Liver (tissue), 9 donors: ENCODE results near the gene RBFOX1. TPM values are rescaled to one million over a fixed set of nuclear protein-coding genes. Genes with fewer than 3 reads are reported as not detected.

ENCODE experiments used
- DNase-seq: peaks from one replicate; pipeline ENCODE4 v3.0.0-alpha.2; 2017; ENCODE audit warnings: low spot score
- H3K27ac ChIP-seq, 2 donors: one replicate each; pipeline ENCODE4 v1.7.0; 2013; ENCODE audit warnings: inconsistent platforms in 2 of 2, low read length in 2 of 2, control low read depth in 1 of 2, low read depth in 1 of 2, mild to moderate bottlenecking in 1 of 2
- H3K27me3 ChIP-seq, 4 donors: one replicate each; pipeline versions ENCODE4 v1.6.1 to v1.7.0; 2013; ENCODE audit warnings: low read length in 3 of 4, inconsistent platforms in 1 of 4, mild to moderate bottlenecking in 1 of 4, moderate library complexity in 1 of 4; ENCODE audit not compliant: control insufficient read depth in 4 of 4, insufficient read depth in 4 of 4
- H3K36me3 ChIP-seq, 4 donors: one replicate each; pipeline versions ENCODE4 v1.6.1 to v1.7.0; 2013; ENCODE audit warnings: low read length in 3 of 4, mild to moderate bottlenecking in 3 of 4, low read depth in 1 of 4, moderate library complexity in 1 of 4; ENCODE audit not compliant: control insufficient read depth in 4 of 4, insufficient read depth in 3 of 4
- H3K4me1 ChIP-seq, 4 donors: one replicate each; pipeline versions ENCODE4 v1.6.1 to v1.7.0; 2013; ENCODE audit warnings: low read length in 3 of 4, mild to moderate bottlenecking in 3 of 4, moderate library complexity in 1 of 4; ENCODE audit not compliant: control insufficient read depth in 4 of 4, insufficient read depth in 4 of 4
- H3K4me3 ChIP-seq, 3 donors: one replicate each; pipeline versions ENCODE4 v1.6.1 to v1.7.0; 2013; ENCODE audit warnings: low read length in 3 of 3, control low read depth in 1 of 3, low read depth in 1 of 3, mild to moderate bottlenecking in 1 of 3
- H3K9ac ChIP-seq, 2 donors: one replicate each; pipeline ENCODE4 v1.7.0; 2013; ENCODE audit warnings: low read length in 2 of 2, mild to moderate bottlenecking in 2 of 2, moderate library complexity in 2 of 2, control low read depth in 1 of 2, low read depth in 1 of 2
- H3K9me3 ChIP-seq, 4 donors: one replicate each; pipeline versions ENCODE4 v1.6.1 to v1.7.0; 2013; ENCODE audit warnings: low read length in 3 of 4; ENCODE audit not compliant: control insufficient read depth in 4 of 4
- EGR1 ChIP-seq, 2 donors: IDR thresholded peaks; 2 replicates each; pipeline ENCODE4 v1.6.1; 2016 to 2018; ENCODE audit warnings: antibody characterized with exemption in 2 of 2, low read depth in 2 of 2
- GABPA ChIP-seq, 2 donors: IDR thresholded peaks in 1 of 2; conservative IDR thresholded peaks in 1 of 2; 2 replicates each; pipeline ENCODE4 v1.6.1; 2016; ENCODE audit warnings: antibody characterized with exemption in 2 of 2, mild to moderate bottlenecking in 1 of 2, moderate library complexity in 1 of 2
- HNF4G ChIP-seq: IDR thresholded peaks from 2 replicates; pipeline ENCODE4 v1.6.1; 2016; ENCODE audit warnings: antibody characterized with exemption
- JUND ChIP-seq, 2 donors: IDR thresholded peaks; 2 replicates each; pipeline ENCODE4 v1.6.1; 2016; ENCODE audit warnings: antibody characterized with exemption in 2 of 2
- NR2F2 ChIP-seq: IDR thresholded peaks from 2 replicates; pipeline ENCODE4 v1.6.1; 2016; ENCODE audit warnings: antibody characterized with exemption
- RXRA ChIP-seq, 2 donors: IDR thresholded peaks; 2 replicates each; pipeline ENCODE4 v1.6.1; 2017 to 2018; ENCODE audit warnings: antibody characterized with exemption in 2 of 2, mild to moderate bottlenecking in 1 of 2
- SP1 ChIP-seq: IDR thresholded peaks from 2 replicates; pipeline ENCODE4 v1.6.1; 2018; ENCODE audit warnings: antibody characterized with exemption, mild to moderate bottlenecking
- TAF1 ChIP-seq: conservative IDR thresholded peaks from 2 replicates; pipeline ENCODE4 v1.6.1; 2016; ENCODE audit warnings: antibody characterized with exemption, mild to moderate bottlenecking
- YY1 ChIP-seq: IDR thresholded peaks from 2 replicates; pipeline ENCODE4 v1.6.1; 2016; ENCODE audit warnings: antibody characterized with exemption, mild to moderate bottlenecking
- WGBS: extraction: QIAGEN DNeasy Blood & Tissue Kit; methylation state at CpG from one replicate; pipeline ENCODE4 v1.1.7; 2013; 5-methylcytosine and 5-hydroxymethylcytosine counted together
- polyA plus RNA-seq, 2 donors: library from polyadenylated mRNA; stranded (reverse) in 1 of 2; unstranded in 1 of 2; fragments of 200-250 nt in 1 of 2; fragments of >200 nt in 1 of 2; fragmentation: Nextera tagmentation in 1 of 2; extraction: Ambion mirVana in 1 of 2; gene quantifications; one replicate each; pipeline versions ENCODE4 v1.2.1 to v1.2.3, GENCODE V29; 2013 to 2015
- total RNA-seq, 2 donors: library from RNA; depleted of rRNA; stranded (reverse); fragments of >200 nt; gene quantifications; one replicate each; pipeline ENCODE4 v1.2.3, GENCODE V29; 2014
- TF ChIP-seq, protein P1 (sequence below): IDR thresholded peaks from 2 replicates; pipeline ENCODE4 v1.6.1; 2016; ENCODE audit warnings: antibody characterized with exemption, mild to moderate bottlenecking
- TF ChIP-seq, protein P2 (sequence below): IDR thresholded peaks from 2 replicates; pipeline ENCODE4 v1.6.1; 2016; ENCODE audit warnings: antibody characterized with exemption
- TF ChIP-seq, protein P3 (sequence below): fragments of 150-350 bp; IDR thresholded peaks from 2 replicates; pipeline ENCODE4 v1.5.1; 2017; ENCODE audit warnings: improper control_type of control experiment, low read depth, low read length; ENCODE audit not compliant: missing input control
- TF ChIP-seq, protein P4 (sequence below): IDR thresholded peaks from 2 replicates; pipeline ENCODE4 v1.6.1; 2016; ENCODE audit warnings: antibody characterized with exemption
- TF ChIP-seq, protein P5 (sequence below): IDR thresholded peaks from 2 replicates; pipeline ENCODE4 v1.6.1; 2016; ENCODE audit warnings: antibody characterized with exemption
- donor health status: healthy.
- donor health status: healthy.
- donor health status: healthy.
- donor health status: healthy.
- donor health status: healthy.

The RBFOX1 gene
- total and polyA plus RNA-seq, 4 donors = not detected

DNA sequence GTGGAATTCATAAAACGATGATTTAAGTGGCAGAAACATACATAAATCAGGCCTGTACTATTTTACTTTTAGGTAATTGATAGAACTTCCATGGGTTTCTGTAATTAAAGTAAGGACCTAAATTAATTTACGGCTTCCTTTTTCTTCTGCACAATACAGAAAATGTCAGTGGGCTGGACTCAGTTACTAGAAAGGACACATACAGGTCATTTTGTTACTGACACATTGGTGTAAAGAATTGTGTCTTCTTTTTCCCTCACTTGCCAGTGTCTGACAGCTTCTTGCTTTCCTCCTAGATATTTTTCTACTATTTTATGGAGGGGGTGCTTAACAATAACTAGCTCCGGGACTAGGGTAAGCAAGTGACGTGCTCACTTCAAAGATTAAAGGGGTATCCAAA lies 304.8 kb downstream of the RBFOX1 start:
- no peak overlapping the region for H3K27ac ChIP-seq
- WGBS = 81% methylated on average over 4 of the region's 4 CpGs
- H3K36me3 ChIP-seq = no peaks in the 10 kb centered on the region

DNA sequence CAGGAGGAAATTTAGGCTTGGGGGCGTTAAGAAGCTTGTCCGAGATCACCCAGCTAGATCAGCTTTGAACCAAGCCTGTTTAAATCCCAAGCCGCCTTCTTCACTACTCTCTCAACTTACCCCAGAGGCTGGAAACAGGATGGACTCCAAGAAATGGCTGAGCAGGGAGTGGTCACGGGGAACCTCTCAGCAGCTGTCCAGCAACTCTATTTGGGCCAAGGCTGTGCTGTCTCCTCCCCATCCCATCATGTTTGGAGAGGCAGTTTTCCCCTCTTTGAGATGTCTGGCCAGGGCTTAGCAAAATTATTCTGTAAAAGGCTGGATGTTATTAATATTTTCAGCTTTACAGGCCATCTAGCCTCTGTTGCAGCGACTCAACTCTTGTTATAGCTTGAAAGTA lies 305.7 kb downstream of the RBFOX1 start:
- Histone ChIP-seq H3K4me1 (no peaks in the 10 kb centered on the region), H3K27me3 (no peaks in the 10 kb centered on the region), H3K27ac (no peak overlapping the region), H3K4me3 (no peak overlapping the region), H3K9ac (no peak overlapping the region), H3K36me3 (no peaks in the 10 kb centered on the region), H3K9me3 (peaks cover 0 to 2% (median 0%) of the 10 kb centered on the region in 4 donors)
- 78% methylated on average over 5 of the region's 5 CpGs for WGBS
- DNase-seq = no peak
- TF ChIP-seq NR2F2 = no peak
- no peak for TF ChIP-seq YY1
- no peak for TF ChIP-seq SP1
- TF ChIP-seq, protein P1, sequence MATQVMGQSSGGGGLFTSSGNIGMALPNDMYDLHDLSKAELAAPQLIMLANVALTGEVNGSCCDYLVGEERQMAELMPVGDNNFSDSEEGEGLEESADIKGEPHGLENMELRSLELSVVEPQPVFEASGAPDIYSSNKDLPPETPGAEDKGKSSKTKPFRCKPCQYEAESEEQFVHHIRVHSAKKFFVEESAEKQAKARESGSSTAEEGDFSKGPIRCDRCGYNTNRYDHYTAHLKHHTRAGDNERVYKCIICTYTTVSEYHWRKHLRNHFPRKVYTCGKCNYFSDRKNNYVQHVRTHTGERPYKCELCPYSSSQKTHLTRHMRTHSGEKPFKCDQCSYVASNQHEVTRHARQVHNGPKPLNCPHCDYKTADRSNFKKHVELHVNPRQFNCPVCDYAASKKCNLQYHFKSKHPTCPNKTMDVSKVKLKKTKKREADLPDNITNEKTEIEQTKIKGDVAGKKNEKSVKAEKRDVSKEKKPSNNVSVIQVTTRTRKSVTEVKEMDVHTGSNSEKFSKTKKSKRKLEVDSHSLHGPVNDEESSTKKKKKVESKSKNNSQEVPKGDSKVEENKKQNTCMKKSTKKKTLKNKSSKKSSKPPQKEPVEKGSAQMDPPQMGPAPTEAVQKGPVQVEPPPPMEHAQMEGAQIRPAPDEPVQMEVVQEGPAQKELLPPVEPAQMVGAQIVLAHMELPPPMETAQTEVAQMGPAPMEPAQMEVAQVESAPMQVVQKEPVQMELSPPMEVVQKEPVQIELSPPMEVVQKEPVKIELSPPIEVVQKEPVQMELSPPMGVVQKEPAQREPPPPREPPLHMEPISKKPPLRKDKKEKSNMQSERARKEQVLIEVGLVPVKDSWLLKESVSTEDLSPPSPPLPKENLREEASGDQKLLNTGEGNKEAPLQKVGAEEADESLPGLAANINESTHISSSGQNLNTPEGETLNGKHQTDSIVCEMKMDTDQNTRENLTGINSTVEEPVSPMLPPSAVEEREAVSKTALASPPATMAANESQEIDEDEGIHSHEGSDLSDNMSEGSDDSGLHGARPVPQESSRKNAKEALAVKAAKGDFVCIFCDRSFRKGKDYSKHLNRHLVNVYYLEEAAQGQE = no peak
- no peak for TF ChIP-seq EGR1 (IDR thresholded peaks at IDR 0.05; ENCODE audit: low read depth in 2 of 2)
- no peak for TF ChIP-seq HNF4G
- no peak for TF ChIP-seq JUND (IDR thresholded peaks at IDR 0.05)
- TF ChIP-seq, protein P2, sequence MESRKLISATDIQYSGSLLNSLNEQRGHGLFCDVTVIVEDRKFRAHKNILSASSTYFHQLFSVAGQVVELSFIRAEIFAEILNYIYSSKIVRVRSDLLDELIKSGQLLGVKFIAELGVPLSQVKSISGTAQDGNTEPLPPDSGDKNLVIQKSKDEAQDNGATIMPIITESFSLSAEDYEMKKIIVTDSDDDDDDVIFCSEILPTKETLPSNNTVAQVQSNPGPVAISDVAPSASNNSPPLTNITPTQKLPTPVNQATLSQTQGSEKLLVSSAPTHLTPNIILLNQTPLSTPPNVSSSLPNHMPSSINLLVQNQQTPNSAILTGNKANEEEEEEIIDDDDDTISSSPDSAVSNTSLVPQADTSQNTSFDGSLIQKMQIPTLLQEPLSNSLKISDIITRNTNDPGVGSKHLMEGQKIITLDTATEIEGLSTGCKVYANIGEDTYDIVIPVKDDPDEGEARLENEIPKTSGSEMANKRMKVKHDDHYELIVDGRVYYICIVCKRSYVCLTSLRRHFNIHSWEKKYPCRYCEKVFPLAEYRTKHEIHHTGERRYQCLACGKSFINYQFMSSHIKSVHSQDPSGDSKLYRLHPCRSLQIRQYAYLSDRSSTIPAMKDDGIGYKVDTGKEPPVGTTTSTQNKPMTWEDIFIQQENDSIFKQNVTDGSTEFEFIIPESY = no peak

More for the DNA sequence above, 304.8 kb downstream of the RBFOX1 start:
- Histone ChIP-seq H3K4me1 (no peaks in the 10 kb centered on the region), H3K4me3 (no peak overlapping the region), H3K27me3 (no peaks in the 10 kb centered on the region), H3K9me3 (peaks cover 0 to 2% (median 0%) of the 10 kb centered on the region in 4 donors), H3K9ac (no peak overlapping the region)
- no peak for DNase-seq
- TF ChIP-seq, protein P3, sequence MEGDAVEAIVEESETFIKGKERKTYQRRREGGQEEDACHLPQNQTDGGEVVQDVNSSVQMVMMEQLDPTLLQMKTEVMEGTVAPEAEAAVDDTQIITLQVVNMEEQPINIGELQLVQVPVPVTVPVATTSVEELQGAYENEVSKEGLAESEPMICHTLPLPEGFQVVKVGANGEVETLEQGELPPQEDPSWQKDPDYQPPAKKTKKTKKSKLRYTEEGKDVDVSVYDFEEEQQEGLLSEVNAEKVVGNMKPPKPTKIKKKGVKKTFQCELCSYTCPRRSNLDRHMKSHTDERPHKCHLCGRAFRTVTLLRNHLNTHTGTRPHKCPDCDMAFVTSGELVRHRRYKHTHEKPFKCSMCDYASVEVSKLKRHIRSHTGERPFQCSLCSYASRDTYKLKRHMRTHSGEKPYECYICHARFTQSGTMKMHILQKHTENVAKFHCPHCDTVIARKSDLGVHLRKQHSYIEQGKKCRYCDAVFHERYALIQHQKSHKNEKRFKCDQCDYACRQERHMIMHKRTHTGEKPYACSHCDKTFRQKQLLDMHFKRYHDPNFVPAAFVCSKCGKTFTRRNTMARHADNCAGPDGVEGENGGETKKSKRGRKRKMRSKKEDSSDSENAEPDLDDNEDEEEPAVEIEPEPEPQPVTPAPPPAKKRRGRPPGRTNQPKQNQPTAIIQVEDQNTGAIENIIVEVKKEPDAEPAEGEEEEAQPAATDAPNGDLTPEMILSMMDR = no peak
- TF ChIP-seq, protein P2 = no peak
- TF ChIP-seq, protein P4, sequence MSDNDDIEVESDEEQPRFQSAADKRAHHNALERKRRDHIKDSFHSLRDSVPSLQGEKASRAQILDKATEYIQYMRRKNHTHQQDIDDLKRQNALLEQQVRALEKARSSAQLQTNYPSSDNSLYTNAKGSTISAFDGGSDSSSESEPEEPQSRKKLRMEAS = no peak
- TF ChIP-seq, protein P5, sequence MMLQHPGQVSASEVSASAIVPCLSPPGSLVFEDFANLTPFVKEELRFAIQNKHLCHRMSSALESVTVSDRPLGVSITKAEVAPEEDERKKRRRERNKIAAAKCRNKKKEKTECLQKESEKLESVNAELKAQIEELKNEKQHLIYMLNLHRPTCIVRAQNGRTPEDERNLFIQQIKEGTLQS = no peak
- TF ChIP-seq GABPA (IDR thresholded peaks at IDR 0.05 in 1 of 2, conservative IDR thresholded peaks at IDR 0.05 in 1 of 2) (no peak), RXRA (IDR thresholded peaks at IDR 0.05) (no peak), SP1 (no peak), HNF4G (no peak), TAF1 (no peak), YY1 (no peak)
- TF ChIP-seq, protein P1 = no peak
